HG03064 (cell line): Measurements from ENCODE around the gene RNU1-2.
"Not testable (repeated sequence)": the region's sequence is repeated elsewhere in the genome, so short reads cannot be mapped to it uniquely, and the experiment has no call there.

Experiments used
- ATAC-seq: cut with Tn5 transposase; IDR thresholded peaks from one replicate; pipeline ENCODE4 v1.9.1; 2021; ENCODE audit warnings: low read depth; ENCODE audit not compliant: unreplicated experiment

RNU1-2 gene

DNA sequence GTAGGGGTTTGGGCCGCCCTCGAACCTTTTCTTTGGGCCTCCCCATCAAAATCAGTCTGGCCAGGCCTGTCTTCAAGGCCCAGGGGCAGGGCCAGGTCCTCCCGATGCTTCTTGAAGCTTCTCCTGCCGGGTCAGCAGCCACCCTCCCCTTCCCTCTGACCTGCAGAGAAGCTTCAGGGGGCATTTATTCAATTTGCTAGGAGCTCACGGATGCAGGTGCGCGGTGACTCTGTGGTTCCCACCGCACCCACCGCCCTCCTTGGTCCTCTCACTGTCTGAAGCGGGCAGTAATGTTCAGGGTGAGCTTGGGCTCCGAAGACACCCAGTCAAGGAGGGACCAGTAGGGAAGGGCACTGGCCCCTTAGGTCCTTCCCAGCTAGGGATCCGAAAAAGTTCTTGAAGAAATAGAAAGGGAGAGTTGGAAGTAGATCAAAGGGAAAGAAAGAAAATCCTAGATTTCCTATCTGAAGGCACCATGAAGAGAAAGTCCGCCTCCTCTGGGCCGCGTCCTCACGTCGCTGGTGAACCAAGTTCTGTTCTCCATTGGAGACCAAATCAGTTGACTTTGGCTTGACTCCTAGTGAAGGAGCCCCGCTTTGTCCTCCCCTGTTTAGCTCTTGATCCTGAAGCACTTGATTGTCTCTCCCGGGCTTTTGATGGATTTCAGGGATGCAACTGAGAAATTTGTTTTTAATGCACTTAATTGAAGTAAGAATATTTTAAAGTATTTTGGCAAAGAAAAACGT, 8.7 kb upstream of the RNU1-2 start:
- no peak for ATAC-seq

DNA sequence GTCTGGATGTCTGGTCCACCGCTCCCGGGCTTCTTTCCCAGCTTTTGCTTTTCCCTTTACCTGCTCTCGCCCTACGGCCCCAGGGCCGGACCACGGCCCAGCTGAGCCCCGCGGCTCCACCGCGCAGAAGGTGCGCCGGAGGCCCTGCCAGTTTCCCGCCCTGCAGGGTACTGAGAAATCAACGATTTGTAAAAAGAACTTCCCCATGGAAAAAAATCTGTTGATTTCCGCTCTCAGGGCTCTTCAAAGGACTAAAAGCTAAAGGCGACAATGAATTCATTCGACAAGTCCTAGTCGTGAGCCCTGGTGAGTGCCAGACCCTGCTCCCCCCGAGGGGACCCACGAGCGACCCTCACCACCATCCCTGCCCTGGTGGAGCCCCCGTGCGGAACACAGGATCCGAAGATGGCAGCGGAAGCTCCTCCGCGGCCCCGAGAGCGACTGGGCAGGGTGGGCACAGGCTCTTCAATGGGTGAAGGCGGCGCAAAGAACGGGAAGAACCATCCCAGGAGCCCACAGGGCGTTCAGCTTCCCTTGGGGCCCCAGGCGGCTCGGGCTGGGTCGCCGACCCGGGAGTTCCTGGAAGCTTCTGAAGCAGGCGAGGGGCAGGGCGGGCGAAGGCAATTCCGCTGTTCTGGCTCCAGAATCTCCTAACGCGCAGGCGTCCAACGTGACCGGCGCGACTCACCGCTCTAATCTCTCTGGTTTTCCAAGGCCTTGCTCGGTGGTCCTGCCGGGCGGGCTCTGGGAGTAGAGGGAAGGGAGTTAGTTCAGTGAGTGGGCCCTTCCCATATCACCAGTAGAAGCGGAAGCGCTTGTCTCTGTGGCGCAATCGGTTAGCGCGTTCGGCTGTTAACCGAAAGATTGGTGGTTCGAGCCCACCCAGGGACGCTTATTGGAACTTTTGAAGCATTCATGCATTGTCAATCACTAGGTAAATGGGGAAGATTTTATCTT, 6.6 kb upstream of the RNU1-2 start:
- no peak for ATAC-seq

DNA sequence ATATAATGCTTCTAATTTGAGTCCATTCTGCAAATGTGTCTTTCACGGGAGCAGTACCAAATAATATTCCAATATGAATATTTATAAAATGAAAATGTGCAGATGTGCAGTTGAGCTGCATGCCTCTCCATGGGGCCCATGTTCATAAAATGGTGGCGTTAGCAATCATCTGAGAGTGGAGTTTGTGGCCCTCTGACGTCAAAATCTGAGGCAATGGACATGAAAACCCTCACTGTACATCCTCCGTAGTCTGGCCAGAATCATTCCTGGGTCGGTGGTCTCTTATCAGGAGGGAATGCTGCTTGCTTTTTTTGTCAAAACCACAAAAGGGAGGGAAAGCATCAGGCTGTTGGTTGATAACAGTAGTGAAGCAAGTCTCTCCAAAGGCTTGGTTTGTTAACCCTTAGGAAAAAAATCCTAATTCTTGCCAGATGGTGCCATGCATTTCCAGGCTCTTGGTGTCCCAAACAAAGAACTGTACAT, 5.2 kb upstream of the RNU1-2 start:
- ATAC-seq: not testable (repeated sequence)

DNA sequence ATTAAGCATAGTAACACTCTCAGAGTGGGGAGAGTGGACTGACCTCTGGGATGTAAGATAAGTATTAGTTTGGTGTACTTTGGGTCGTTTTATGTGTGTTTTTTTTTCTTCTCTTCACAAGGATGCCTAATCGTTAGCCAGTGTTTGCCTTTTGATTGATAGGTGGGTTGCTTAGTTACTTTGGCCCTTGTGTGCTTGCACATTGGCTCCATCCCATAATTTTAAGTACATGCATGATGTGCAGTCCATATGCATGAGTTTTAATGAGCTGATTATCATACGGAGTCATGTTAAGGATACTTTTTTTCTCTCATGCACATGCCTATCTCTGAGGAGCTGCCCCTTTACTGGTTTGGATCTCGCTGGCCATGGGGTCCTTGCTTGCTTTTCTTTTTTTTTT, 4.7 kb upstream of the RNU1-2 start:
- ATAC-seq: not testable (repeated sequence)

DNA sequence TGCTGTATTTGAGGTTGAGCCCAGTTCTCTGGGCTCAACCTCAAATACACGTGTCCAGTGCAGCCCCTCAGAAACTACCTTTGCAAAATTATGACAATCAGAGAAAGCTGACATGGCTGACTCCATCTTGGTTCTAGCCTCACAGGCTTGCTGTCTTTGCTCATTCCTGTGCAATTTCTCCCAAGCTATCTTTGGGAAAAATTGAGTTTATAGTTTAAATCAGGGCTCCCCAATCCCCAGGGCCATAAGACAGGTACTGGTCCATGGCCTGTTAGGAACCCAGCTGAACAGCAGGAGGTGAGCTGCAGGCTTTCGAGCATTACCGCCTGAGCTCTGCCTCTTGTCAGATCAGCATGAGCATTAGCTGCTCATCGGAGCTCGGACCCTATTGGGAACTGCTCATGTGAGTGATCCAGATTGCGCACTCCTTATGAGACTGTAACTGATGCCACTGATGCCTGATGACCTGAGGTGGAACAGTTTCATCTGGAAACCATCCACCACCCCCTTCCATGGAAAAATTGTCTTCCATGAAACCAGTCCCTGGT, 2.7 kb upstream of the RNU1-2 start:
- ATAC-seq: not testable (repeated sequence)

DNA sequence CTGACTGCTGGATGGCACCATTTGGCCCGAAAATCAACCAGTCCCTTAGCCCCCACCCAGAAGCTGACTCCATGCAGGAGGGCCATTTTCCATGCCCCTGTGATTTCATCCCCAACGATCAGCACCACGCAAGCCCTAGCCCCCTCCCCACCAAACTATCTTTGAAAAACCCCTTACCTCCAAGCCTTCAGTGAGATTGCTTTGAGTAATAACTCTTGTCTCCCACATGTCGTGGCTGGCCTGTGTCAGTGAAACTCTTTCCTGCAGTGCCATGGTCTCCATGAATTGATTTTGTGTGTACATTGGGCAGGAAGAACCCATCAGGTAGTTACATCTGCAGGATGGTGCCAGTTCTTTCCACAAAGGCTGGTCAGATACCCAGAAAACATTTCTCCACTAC, 2.0 kb upstream of the RNU1-2 start:
- ATAC-seq: not testable (repeated sequence)

DNA sequence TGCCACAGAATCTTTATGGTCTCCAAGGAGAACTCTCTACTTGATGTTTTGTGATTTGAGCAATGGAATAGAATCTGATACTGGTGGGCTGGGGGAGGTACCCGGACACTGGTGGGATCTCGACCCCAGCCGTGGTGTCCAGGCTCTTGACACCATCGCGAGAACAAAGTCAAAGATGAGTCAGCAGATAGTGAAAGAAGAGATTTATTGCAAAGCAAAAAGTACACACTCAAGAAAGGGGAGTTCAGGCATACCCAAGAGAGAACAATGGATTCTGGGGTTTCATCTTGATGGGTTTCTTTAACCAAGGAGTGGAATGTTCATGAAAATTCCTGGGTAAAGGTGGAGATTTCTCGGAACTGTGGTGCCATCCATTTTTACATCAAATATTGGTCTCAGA, 1.4 kb upstream of the RNU1-2 start:
- ATAC-seq: not testable (repeated sequence)

DNA sequence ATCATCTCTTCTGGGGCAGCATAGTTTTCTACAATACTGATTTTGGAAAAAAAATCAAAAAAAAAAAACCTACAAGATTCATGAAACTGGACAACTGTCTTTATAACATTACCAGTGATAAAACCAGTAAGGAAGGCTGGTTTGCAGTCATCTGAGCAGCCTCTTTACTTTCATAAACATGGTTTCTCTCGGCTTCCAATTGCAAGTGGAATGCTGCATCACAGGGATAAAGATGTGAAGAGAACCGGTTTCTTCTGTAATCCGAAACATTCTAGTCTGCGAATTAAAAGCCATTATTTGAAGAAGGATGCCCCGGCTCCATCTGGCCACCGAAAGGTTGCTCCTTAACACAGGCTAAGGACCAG, 565 bp upstream of the RNU1-2 start:
- not testable (repeated sequence) for ATAC-seq

DNA sequence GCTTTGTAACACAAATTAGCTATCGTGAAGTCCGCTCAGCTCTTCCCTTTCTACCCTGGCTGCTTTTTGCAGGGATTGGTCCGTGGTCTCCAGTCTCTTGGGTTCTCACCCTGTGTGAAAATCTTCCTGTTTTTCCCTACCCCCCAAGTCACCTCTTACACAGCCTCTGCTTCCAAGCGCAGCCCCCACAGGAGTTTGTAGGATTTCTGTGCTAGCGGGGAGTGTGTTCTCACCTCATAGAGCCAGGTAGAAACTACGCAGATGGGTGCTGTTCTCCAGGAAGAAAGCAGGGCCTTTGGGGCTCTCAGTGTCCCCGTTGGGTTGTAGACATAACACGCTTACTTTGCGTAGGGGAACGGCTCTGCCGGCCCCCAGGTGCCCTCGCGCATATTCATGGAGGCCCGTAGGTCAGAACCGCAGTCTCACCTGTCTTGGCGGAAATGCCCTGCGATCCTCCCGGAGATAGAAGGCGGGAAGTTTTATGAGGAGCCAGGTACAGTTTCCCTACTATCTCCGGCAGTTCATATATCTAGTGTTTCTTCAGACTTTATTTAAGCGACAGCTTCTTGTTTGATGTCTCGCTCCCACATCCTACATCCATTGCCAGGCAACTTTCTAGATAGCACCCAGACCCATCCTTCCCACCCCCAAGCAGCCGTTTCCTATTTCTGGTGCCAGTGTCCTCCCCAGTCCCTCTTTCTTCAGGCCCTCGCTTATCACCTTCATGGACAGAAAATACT, 706 bp downstream of the RNU1-2 start:
- not testable (repeated sequence) for ATAC-seq

DNA sequence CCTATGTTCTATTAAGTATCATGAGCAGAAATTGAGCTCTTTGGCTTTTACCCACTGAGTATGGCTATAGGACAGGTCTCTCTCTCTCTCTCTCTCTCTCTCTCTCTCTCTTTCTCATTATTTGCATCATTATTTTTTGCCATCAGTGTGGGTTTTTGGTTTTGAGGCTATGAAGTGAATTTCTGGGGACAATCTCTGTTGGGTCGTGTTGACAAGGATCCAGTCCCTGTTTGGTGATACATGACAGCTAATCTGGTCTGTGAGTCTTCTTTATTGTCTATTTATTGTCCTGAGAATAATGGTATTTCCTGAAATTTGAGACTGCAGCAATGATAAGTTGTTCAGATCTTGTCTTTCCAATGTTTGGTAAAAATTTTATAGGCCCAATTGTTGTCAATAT, 1.9 kb downstream of the RNU1-2 start:
- not testable (repeated sequence) for ATAC-seq

DNA sequence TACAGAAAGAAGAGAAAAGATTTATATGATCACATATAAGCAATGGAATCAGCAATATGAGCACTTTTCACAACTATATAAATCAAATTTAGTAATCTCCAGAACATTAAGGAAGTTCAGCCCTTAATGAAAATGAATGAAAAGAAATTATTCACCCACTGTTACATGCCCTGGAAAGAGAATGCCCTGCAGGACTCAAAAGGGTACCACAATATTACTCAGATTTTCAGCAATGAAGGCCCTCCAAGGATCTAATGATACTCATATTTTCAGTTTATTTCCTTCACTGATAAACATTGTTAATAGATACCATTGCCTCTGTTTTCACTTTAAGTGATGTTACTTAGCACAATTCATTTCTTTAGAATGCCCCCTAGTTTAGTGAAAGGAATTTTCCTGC, 2.5 kb downstream of the RNU1-2 start:
- ATAC-seq: not testable (repeated sequence)

DNA sequence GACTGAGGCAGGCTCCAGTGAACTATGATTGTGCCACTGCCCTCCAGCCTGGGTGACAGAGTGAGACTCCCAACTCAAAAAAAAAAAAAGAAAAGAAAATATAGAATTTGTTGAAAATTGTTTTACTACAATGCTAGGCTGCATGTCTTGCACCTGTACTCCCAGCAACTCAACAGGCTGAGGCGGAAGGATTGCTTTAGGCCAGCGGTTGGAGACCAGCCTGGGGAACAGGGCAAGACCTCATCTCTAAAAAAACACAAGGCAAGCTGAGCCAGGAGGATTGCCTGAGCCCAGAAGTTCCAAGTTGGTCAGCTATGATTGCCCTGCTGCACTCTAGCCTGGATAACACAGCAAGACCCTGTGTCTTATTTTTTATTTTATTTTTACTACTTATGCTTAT, 3.2 kb downstream of the RNU1-2 start:
- ATAC-seq: not testable (repeated sequence)

DNA sequence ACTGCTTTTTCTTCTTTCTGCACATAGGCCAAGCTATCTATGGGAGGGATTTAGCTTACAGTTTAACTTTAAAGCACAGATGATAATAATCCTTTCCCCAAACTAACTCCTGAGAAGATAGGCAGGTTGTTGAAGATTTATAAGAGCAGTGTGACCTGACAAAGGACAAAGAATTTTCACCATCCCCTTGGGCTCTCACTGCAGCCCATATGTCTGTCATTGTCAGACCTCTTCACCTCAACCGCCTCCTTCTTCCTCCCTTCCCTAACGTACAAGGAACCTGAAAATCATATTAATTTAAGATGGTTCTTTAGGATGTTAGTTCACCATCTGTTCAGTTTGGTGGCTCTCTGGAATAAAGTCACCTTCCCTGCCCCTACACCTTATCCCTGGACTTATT, 5.0 kb downstream of the RNU1-2 start:
- no peak for ATAC-seq

DNA sequence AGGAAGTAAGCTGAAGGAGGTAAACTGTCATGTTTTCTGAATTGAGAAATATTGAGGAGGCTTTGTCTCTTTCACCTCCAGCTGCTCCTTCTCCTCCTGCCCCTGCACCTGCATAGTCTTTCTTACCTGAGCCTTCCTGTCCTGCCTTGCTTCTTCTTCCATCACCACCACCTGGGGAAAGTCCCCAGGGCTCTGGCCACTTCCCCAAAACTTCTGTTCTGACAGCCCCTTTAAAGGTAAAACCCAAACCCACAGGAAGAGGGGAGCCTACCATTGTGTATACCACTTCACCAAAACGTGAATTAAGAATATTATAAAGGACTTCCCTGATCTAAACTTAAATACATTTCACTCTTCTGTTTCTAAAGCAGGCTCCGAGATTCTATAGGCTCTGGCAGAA, 5.6 kb downstream of the RNU1-2 start:
- ATAC-seq: not testable (repeated sequence)

DNA sequence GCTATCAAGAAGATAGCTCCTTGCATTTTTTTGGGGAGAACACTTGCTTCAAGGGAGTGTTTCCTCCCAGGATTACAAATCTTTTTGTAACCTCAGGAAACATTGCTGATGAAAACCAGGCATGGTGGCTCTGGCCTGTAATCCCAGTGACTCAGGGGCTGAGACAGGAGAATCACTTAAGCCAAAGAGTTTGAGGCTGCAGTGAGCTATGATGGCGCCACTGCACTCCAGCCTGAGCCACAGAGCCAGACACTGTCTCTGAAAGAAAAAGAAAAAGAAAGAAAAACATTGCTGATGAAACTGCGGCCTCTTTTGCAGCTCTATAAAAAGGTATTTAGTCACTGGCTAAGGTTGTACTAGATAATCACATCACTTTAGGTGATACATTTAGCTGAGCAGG, 7.3 kb downstream of the RNU1-2 start:
- ATAC-seq: no peak

DNA sequence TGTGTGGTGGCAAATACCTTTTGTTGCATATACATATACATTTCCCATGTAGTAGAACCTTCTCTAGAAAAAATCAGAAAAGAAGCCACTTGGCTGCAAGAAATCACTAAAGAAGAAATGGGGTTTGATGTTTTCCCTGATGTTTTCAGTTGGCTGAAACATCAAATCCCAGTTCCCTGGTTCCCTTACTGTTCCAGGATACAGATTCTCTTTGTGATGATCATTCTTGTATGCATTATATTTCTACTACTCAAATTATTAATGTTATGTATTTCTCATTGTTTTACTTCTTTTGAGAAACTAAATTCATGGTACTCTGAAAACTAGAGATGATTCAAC, 7.6 kb downstream of the RNU1-2 start:
- ATAC-seq: no peak

DNA sequence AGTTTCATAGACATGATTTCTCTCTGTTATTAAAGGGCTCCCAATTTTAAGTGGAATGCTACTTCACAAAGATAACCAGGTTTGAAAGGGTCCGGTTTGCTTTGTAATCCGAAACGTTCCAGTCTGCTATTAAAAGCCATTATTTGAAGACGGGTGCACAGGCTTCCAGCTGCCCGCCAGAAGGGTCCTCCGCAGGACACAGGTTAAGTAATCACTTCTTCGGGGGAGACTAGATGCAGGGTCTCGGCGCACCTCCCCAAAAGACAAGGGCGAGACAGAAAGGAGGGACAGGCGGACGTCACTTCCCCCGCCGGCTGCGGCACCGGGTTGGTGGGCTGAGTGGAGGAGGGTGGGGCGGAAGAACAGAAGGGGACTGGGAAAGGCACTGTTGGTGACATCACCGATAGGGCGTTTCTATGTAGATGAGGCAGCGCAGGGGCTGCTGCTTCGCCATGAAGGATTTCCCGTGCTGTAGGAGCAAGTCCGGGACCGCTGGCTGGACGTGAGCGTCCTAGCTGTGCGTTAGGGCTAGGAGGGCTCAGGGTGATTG, 8.9 kb downstream of the RNU1-2 start:
- peak; percentile 84 for ATAC-seq

DNA sequence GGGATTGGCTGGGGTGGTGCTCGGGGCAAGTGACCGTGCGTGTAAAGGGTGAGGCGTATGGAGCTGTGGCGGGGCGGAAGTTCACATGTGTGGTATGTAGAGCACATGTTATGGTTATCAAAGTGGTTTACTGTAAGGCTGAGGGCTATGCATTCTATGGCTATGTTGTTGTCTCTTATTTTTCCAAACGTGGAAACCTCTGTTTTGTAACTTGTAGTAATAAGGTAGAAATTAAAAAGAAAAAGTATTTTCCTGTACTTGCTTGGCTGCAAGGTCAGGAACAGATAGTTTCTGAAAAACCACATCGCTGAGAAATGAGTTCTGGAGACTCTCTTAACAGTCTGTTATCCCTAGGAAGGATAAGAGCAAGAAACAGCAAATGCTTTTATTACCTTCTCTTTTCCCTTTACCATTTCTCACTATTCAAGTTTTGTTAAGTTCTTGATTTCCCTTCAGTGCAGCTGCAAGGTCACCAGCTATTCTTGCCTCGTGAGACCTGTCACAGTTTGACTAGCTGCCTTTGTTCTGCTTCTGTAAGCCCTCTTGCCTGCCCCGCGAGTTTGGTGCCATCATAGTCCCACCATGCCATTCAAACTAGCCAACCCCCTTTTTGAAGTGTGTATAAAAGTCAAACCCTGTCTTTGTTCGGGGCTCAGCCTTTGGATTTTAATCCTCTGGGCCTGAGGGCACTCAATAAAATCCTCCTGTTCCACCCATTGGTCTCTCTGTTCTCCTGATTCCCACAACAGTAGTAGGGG, 9.5 kb downstream of the RNU1-2 start:
- peak; percentile 51 for ATAC-seq

DNA sequence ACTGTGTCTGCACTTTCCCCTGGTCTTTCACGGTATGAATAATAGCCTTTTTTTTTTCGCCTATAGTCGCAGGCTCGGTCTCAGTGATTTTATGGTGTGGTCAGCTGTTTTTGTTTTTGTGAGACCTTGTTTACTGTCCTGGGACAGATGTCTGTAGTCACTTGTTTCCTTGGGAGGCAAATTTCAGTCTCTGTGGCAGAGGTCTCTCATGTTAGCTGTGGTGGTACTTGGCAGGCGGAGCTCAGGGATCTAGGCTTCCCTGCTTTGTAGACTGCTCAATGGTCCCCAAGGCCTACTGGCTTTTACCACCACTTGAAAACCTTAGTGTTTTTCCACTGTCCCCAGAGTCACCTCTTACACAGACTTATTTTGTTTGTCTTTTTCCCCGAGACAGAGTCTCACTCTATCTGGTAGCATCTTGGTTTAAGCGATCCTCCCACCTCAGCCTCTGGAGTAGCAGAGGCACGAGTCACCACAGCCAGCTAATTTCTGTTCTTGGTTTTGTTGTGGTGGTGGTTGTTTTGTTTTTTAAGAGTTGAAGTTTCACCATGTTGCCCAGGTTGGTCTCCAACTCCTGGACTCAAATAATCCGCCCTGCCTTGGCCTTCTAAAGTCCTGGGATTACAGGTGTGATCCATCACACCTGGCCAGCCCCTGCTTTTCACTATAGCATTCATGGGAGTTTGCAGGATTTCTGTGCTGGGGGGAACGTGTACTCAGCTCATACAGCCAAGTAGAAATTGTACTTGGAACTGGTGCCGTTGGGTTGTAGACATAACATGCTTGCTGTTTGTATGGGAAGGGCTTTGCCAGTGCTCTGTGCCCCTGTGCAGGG, 10.3 kb downstream of the RNU1-2 start:
- no peak for ATAC-seq
